Stomach smooth muscle (tissue), 2 donors: ENCODE data around the gene DOCK4.

Experiments
- H3K27ac ChIP-seq: one replicate; pipeline ENCODE4 v1.7.0; 2013; ENCODE audit warnings: mild to moderate bottlenecking, low read length, inconsistent platforms
- H3K27me3 ChIP-seq, 2 donors: one replicate each; pipeline ENCODE4 v1.7.0; 2013; ENCODE audit warnings: low read length in 2 of 2; ENCODE audit not compliant: insufficient read depth in 2 of 2, control insufficient read depth in 1 of 2
- H3K36me3 ChIP-seq, 2 donors: one replicate each; pipeline ENCODE4 v1.7.0; 2013; ENCODE audit warnings: low read length in 2 of 2; ENCODE audit not compliant: control insufficient read depth in 2 of 2, insufficient read depth in 2 of 2
- H3K4me1 ChIP-seq: one replicate; pipeline ENCODE4 v1.7.0; 2013; ENCODE audit warnings: low read length; ENCODE audit not compliant: control insufficient read depth, insufficient read depth
- H3K4me3 ChIP-seq, 2 donors: one replicate each; pipeline ENCODE4 v1.7.0; 2013; ENCODE audit warnings: low read length in 2 of 2
- H3K9ac ChIP-seq, 2 donors: one replicate each; pipeline ENCODE4 v1.7.0; 2013; ENCODE audit warnings: low read length in 2 of 2, mild to moderate bottlenecking in 1 of 2
- H3K9me3 ChIP-seq, 2 donors: one replicate each; pipeline ENCODE4 v1.7.0; 2013; ENCODE audit warnings: low read length in 2 of 2; ENCODE audit not compliant: control insufficient read depth in 2 of 2
- donor health status: healthy.
- donor health status: Pancreatic carcinoma.

DOCK4 gene

DNA sequence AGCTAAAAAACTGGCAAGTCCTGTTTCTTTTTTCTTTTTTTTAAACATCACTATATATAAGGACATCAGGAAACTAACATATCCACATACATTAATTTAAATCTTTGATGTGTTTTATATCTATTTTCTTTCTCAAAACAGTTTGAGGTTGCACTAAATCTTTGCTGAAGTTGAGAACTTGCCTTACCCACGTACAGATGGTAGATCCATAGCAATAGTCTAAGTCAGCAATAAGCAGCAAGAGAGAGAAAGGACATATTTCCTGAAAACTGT is 417.2 kb downstream of the DOCK4 start:
- no peaks in the 10 kb centered on the region for H3K9me3 ChIP-seq
- no peaks in the 10 kb centered on the region for H3K27me3 ChIP-seq
- no peak overlapping the region for H3K9ac ChIP-seq
- no peak overlapping the region for H3K27ac ChIP-seq
- H3K4me3 ChIP-seq = no peak overlapping the region
- peaks cover 5 to 13% of the 10 kb centered on the region in 2 donors for H3K36me3 ChIP-seq
- H3K4me1 ChIP-seq = no peaks in the 10 kb centered on the region

DNA sequence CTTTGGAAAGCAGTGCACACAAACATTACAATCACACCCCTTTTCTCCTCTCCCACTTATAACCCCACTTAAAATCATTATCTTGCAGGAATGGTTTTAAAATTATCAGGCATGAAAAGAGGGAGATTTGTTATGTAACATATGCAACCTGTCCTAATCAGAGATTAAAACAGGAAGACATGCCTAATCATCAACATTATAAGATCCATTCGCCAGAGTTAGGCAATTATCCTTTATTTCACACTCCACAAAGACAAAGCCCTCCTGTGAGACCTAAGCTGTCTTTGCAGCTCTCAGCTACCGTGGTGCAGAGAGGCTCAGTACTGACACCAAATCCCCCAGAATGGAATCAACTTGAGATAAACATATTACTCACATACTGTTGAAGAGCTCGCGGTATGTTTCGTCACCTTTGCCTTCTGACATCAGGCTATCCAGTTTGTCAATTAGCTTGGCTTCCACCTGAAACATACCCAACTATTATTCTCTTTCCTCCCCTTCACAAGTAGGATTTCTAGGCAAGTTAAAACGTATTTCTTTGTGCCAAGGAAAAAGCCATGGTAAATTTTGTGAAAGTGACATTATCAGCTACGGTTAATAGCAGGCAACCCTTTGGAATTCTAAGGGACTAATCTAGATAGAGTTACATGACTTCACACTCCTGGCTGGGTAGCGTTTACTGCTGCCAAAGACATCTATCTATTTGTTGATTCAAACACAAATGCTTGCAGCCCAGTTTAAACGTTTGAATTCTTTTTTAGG is 417.7 kb downstream of the DOCK4 start:
- Histone ChIP-seq H3K4me1 (no peaks in the 10 kb centered on the region), H3K4me3 (no peak overlapping the region), H3K9me3 (no peaks in the 10 kb centered on the region), H3K27me3 (no peaks in the 10 kb centered on the region), H3K9ac (no peak overlapping the region), H3K27ac (no peak overlapping the region), H3K36me3 (peaks cover 5 to 12% of the 10 kb centered on the region in 2 donors)

- no peak overlapping the region for H3K9ac ChIP-seq
- peaks cover 5 to 8% of the 10 kb centered on the region in 2 donors for H3K36me3 ChIP-seq
- H3K4me3 ChIP-seq = no peak overlapping the region
- no peaks in the 10 kb centered on the region for H3K4me1 ChIP-seq
- H3K9me3 ChIP-seq = no peaks in the 10 kb centered on the region
- no peaks in the 10 kb centered on the region for H3K27me3 ChIP-seq
- no peak overlapping the region for H3K27ac ChIP-seq
These were observed 418.5 kb downstream of the DOCK4 start for GRCh38 chr7:111787741-111788140.

DNA sequence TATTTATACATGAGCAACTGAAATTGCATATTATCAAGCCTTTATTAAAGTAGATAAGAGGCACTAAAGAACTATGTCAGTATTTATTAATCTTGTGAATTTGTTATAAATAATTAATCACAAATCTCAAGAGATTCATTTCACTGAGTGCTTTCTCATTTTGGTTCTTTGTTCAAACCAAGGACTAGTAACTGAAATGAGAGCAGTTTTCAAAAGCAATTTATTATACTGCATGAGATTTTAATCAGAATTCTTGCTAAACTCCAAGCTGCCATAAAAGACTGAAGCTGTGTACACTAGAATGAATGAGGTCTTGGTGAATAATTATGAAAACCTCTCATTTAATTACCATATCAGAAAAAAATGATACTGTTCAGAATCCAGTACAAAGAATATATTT is 419.1 kb downstream of the DOCK4 start:
- peaks cover 5 to 8% of the 10 kb centered on the region in 2 donors for H3K36me3 ChIP-seq
- no peak overlapping the region for H3K9ac ChIP-seq
- no peak overlapping the region for H3K4me3 ChIP-seq
- H3K27me3 ChIP-seq = no peaks in the 10 kb centered on the region
- H3K27ac ChIP-seq = no peak overlapping the region
- H3K9me3 ChIP-seq = no peaks in the 10 kb centered on the region
- H3K4me1 ChIP-seq = no peaks in the 10 kb centered on the region

DNA sequence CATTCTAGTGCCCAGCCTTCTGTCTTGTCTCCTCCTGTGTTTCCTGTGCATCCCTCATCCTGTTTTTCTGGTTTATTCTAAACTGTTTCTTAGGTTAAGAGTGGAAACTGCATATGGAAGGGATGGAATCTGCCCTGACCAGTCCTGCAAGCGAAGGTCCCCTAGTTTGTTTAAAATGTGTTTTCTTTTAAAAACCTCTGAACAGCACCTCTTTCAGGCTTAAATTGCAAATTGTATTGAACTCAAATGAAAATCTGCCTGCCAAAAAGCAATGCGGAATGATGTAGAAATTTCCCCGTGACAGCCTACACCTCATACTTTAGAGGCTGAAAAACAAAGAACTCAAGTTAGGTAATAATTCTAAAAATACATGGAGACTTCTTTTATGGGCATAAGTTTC is 421.1 kb downstream of the DOCK4 start:
- Histone ChIP-seq H3K4me3 (no peak overlapping the region), H3K27ac (no peak overlapping the region), H3K9me3 (no peaks in the 10 kb centered on the region), H3K36me3 (peaks cover 5 to 9% of the 10 kb centered on the region in 2 donors), H3K4me1 (no peaks in the 10 kb centered on the region), H3K27me3 (no peaks in the 10 kb centered on the region), H3K9ac (no peak overlapping the region)

GRCh38 chr7:111784296-111784695 is 421.9 kb downstream of the DOCK4 start:
- H3K36me3 ChIP-seq = peaks cover 0 to 3% of the 10 kb centered on the region in 2 donors
- H3K9ac ChIP-seq = no peak overlapping the region
- H3K4me3 ChIP-seq = no peak overlapping the region
- no peak overlapping the region for H3K27ac ChIP-seq
- H3K27me3 ChIP-seq = no peaks in the 10 kb centered on the region
- no peaks in the 10 kb centered on the region for H3K9me3 ChIP-seq
- H3K4me1 ChIP-seq = no peaks in the 10 kb centered on the region

GRCh38 chr7:111783854-111784253 is 422.3 kb downstream of the DOCK4 start:
- Histone ChIP-seq H3K9ac (no peak overlapping the region), H3K4me3 (no peak overlapping the region)

DNA sequence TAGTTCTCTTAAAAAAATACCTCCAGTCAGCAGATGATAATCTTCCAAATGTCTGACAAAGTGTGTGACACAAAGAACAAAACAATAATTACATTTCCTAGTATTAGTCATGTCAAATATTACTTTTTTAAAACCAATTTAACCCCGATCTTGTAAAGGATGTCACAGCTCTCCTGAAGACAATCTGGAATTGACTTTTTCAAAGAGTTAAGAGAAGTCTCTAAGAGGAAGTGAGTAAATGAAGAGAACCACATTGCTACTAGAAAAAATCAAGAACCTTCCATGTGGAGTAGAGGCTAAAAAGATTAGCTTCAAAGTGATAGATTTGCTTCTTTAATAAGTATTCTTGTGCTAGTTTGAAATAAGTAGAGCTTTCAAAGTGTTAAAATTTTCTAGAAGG is 425.7 kb downstream of the DOCK4 start:
- Histone ChIP-seq H3K27ac (no peak overlapping the region), H3K4me1 (no peaks in the 10 kb centered on the region), H3K36me3 (peaks cover 7 to 10% of the 10 kb centered on the region in 2 donors), H3K9me3 (peaks cover 0 to 5% of the 10 kb centered on the region in 2 donors), H3K9ac (no peak overlapping the region), H3K4me3 (no peak overlapping the region), H3K27me3 (no peaks in the 10 kb centered on the region)

More at GRCh38 chr7:111783854-111784253, 422.3 kb downstream of the DOCK4 start:
- Histone ChIP-seq H3K27me3 (no peaks in the 10 kb centered on the region), H3K36me3 (peaks cover 0 to 3% of the 10 kb centered on the region in 2 donors), H3K4me1 (no peaks in the 10 kb centered on the region), H3K27ac (no peak overlapping the region), H3K9me3 (no peaks in the 10 kb centered on the region)

GRCh38 chr7:111775206-111775605 is 431.0 kb downstream of the DOCK4 start:
- Histone ChIP-seq H3K27me3 (no peaks in the 10 kb centered on the region), H3K36me3 (peaks cover 10% of the 10 kb centered on the region in 2 donors), H3K9ac (no peak overlapping the region), H3K4me1 (no peaks in the 10 kb centered on the region), H3K4me3 (no peak overlapping the region), H3K9me3 (peaks cover 0 to 5% of the 10 kb centered on the region in 2 donors), H3K27ac (no peak overlapping the region)

DNA sequence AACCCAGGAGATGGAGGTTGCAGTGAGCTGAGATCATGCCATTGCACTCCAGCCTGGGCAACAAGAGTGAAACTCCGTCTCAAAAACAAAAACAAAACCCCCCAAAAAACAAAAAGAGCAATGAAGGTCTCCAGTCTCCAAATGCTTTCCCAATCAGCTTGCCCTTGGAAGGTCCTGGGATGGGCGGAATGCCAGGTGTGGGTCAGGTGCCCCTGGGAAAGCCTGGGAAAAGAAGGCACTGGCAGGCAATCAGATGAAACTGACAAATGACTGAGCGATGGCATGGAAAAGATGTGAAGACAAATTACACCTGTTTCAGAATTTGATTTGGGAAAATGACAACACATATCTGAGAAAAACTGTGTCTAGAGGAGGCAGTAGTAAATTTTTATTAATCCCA is 433.5 kb downstream of the DOCK4 start:
- Histone ChIP-seq H3K4me3 (no peak overlapping the region), H3K27ac (no peak overlapping the region), H3K4me1 (no peaks in the 10 kb centered on the region), H3K36me3 (peaks cover 13 to 15% of the 10 kb centered on the region in 2 donors), H3K9me3 (peaks cover 0 to 4% of the 10 kb centered on the region in 2 donors), H3K27me3 (no peaks in the 10 kb centered on the region), H3K9ac (no peak overlapping the region)

DNA sequence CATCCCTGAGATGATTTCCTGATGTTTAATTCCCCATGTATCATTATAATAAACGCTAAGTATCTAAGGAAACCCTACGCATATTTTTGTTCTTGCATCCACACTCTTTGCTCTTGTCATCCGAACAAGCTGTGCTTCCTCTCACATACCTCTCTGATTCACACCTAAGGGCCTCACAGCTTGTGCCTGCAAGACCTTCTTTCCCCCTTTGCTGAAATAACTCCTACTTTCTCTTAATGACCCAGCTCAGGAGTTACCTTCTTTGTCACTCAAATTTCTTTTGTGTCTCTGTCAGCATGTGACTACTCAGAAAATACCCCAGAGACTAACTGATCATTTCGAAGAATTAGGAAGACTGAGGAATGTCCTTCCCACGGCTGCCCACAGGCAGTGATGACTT is 434.6 kb downstream of the DOCK4 start:
- no peak overlapping the region for H3K27ac ChIP-seq
- no peak overlapping the region for H3K9ac ChIP-seq
- no peaks in the 10 kb centered on the region for H3K27me3 ChIP-seq
- H3K36me3 ChIP-seq = peaks cover 6 to 14% of the 10 kb centered on the region in 2 donors
- no peaks in the 10 kb centered on the region for H3K4me1 ChIP-seq
- H3K9me3 ChIP-seq = no peaks in the 10 kb centered on the region
- no peak overlapping the region for H3K4me3 ChIP-seq
